B cell (primary cell): ENCODE data around the gene CDH12. TPM values are rescaled to one million over a fixed set of nuclear protein-coding genes. Genes with fewer than 3 reads are reported as not detected.

Source experiments
- ATAC-seq: fragments of 200-7000 bp; cut with Tn5 transposase; one replicate; pipeline ENCODE4 v1.10.0; 2021; ENCODE audit warnings: low read depth, mild to moderate bottlenecking, moderate number of reproducible peaks, moderate library complexity
- CTCF ChIA-PET: fragments of 350-600 bp; sonication (Branson Sonifier 250); formaldehyde crosslinking; loops from one replicate; lab custom pipeline; 2021; ENCODE audit warnings: antibody characterized with exemption, inconsistent platforms; lab: Charles Lee
- POLR2A ChIA-PET: fragments of 350-600 bp; sonication (Branson Sonifier 250); formaldehyde crosslinking; loops from one replicate; lab custom pipeline; 2021; ENCODE audit warnings: antibody characterized with exemption; lab: Charles Lee
- DNase-seq: peaks from one replicate; pipeline ENCODE4 v3.0.0; 2013
- H2AFZ ChIP-seq: 2 replicates; pipeline ENCODE4 v1.6.1; 2012; ENCODE audit warnings: mild to moderate bottlenecking, low read depth, low read length; ENCODE audit not compliant: insufficient read depth, poor library complexity, severe bottlenecking
- H3K27ac ChIP-seq, 2 donors: 1 replicate in 1 of 2; 2 replicates in 1 of 2; pipeline ENCODE4 v1.5.1; 2012 to 2013; ENCODE audit warnings: low read length in 2 of 2, mild to moderate bottlenecking in 2 of 2, moderate library complexity in 1 of 2
- H3K27me3 ChIP-seq, 4 experiments: fragments of 200-600 bp in 1 of 4; sonication (generic) in 1 of 4; replicated peaks in 1 of 4; 1 replicate in 2 of 4; 2 replicates in 2 of 4; pipeline versions ENCODE4 v1.6.1 to v1.7.0; 2013 to 2016; ENCODE audit warnings: low read length in 3 of 4, mild to moderate bottlenecking in 2 of 4, mixed read lengths in 1 of 4, moderate library complexity in 1 of 4; ENCODE audit not compliant: insufficient read depth in 4 of 4, control insufficient read depth in 3 of 4; ENCODE audit errors: control extremely low read depth in 1 of 4
- H3K36me3 ChIP-seq, 2 experiments: replicated peaks in 1 of 2; 1 replicate in 1 of 2; 2 replicates in 1 of 2; pipeline versions ENCODE4 v1.6.1 to v1.7.1; 2013; ENCODE audit warnings: low read length in 1 of 2; ENCODE audit not compliant: insufficient read depth in 2 of 2, control insufficient read depth in 1 of 2; ENCODE audit errors: control extremely low read depth in 1 of 2, extremely low read depth in 1 of 2
- H3K4me1 ChIP-seq, 2 donors: fragments of 200-600 bp in 1 of 2; sonication (generic) in 1 of 2; 1 replicate in 1 of 2; 2 replicates in 1 of 2; pipeline versions ENCODE4 v1.5.1 to v1.6.1; 2013 to 2017; ENCODE audit warnings: low read length in 2 of 2; ENCODE audit not compliant: control insufficient read depth in 2 of 2, insufficient read depth in 2 of 2
- H3K4me2 ChIP-seq: replicated peaks from 2 replicates; pipeline ENCODE3; 2012; ENCODE audit warnings: mild to moderate bottlenecking, low read depth, low read length; ENCODE audit not compliant: poor library complexity, severe bottlenecking
- H3K4me3 ChIP-seq, 5 experiments: fragments of 200-600 bp in 1 of 5; sonication (generic) in 1 of 5; 1 replicate in 3 of 5; 2 replicates in 2 of 5; pipeline versions ENCODE4 v1.5.1 to v1.7.0; 2011 to 2016; ENCODE audit warnings: low read length in 4 of 5, mild to moderate bottlenecking in 4 of 5, low read depth in 2 of 5, control low read depth in 1 of 5, moderate library complexity in 1 of 5; ENCODE audit not compliant: insufficient read depth in 1 of 5; ENCODE audit errors: control extremely low read depth in 1 of 5, extremely low read depth in 1 of 5
- H3K79me2 ChIP-seq: fragments of 200-600 bp; sonication (generic); one replicate; pipeline ENCODE4 v1.6.0; 2016; ENCODE audit warnings: low read length; ENCODE audit not compliant: control insufficient read depth, insufficient read depth
- H3K9ac ChIP-seq: fragments of 200-600 bp; sonication (generic); 2 replicates; pipeline ENCODE4 v1.6.1; 2017; ENCODE audit warnings: mild to moderate bottlenecking, low read length, moderate library complexity
- H3K9me3 ChIP-seq, 3 donors: one replicate each; pipeline versions ENCODE4 v1.6.1 to v1.7.1; 2013; ENCODE audit warnings: low read length in 2 of 3; ENCODE audit not compliant: control insufficient read depth in 2 of 3, insufficient read depth in 1 of 3; ENCODE audit errors: control extremely low read depth in 1 of 3
- H4K20me1 ChIP-seq: 2 replicates; pipeline ENCODE4 v1.6.0; 2012; ENCODE audit warnings: mild to moderate bottlenecking, low read length; ENCODE audit not compliant: insufficient read depth, control insufficient read depth, poor library complexity, severe bottlenecking
- H3K27ac Mint-ChIP-seq: one replicate; pipeline ENCODE4 v1.8.0; 2021; ENCODE audit warnings: mixed read lengths
- H3K27me3 Mint-ChIP-seq: one replicate; pipeline ENCODE4 v1.8.0; 2021; ENCODE audit warnings: mixed read lengths
- H3K4me1 Mint-ChIP-seq: one replicate; pipeline ENCODE4 v1.8.0; 2021; ENCODE audit warnings: mixed read lengths
- H3K4me3 Mint-ChIP-seq: one replicate; pipeline ENCODE4 v1.8.0; 2021; ENCODE audit warnings: mixed read lengths
- H3K9me3 Mint-ChIP-seq: one replicate; pipeline ENCODE4 v1.8.0; 2022; ENCODE audit warnings: mixed read lengths; ENCODE audit not compliant: insufficient read depth
- CTCF ChIP-seq: fragments of 200-600 bp; IDR thresholded peaks from one replicate; pipeline ENCODE4 v1.8.0; 2022; ENCODE audit warnings: antibody characterized with exemption, mild to moderate bottlenecking
- EZH2 ChIP-seq: IDR thresholded peaks from 2 replicates; pipeline ENCODE4 v1.6.1; 2012; ENCODE audit warnings: borderline replicate concordance, low read depth, mild to moderate bottlenecking, moderate library complexity, low read length; ENCODE audit not compliant: insufficient read depth, poor library complexity, severe bottlenecking
- WGBS: methylation state at CpG from one replicate; pipeline ENCODE4 v1.1.5; 2013; ENCODE audit warnings: missing lambda C conversion rate; ENCODE audit not compliant: insufficient coverage; 5-methylcytosine and 5-hydroxymethylcytosine counted together
- intact Hi-C: fragments of 100-400 bp; cut with micrococcal nuclease; formaldehyde crosslinking; loops from one replicate; pipeline ENCODE4 v1.10.0; 2022
- polyA plus RNA-seq: library from polyadenylated mRNA; depleted of rRNA; stranded (reverse); fragments of >200 nt; gene quantifications from 2 replicates; pipeline ENCODE4 v1.2.3, GENCODE V29; 2012
- total RNA-seq, 2 donors: library from RNA; stranded (reverse); fragments of 120-200 nt in 1 of 2; gene quantifications; 1 replicate in 1 of 2; 2 replicates in 1 of 2; pipeline versions ENCODE4 v1.2.3 to v1.2.4, GENCODE V29; 2013 to 2022

Gene CDH12
- total and polyA plus RNA-seq, 2 donors (not counting 1 experiment from before 2014, with no cell fraction given) = not detected

DNA sequence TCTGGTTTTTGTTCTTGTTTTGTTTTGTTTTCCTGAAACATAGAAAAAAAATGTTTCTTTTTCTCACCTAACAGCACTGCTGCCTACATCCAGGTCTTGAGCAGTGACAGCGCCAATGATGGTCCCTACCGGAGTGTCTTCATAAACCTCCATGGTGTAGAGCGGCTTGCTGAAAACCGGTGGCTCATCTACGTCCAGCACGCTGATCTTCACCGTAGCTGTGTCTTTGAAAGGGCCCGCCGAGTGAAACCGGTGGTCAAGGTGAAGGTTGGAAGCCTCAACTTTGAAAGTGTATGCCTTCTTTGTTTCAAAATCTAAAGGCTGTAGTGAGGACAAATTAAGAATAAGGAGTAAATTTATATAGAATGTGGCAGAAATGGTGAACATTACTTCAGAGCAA is 1051.0 kb downstream of the CDH12 start:
- Histone ChIP-seq H3K4me2 (no peak overlapping the region), H3K4me1 (no peaks in the 10 kb centered on the region), H2AFZ (no peak overlapping the region), H3K4me3 (no peak overlapping the region), H3K27ac (no peak overlapping the region), H4K20me1 (no peaks in the 10 kb centered on the region), H3K9me3 (no peaks in the 10 kb centered on the region), H3K27me3 (no peaks in the 10 kb centered on the region), H3K79me2 (no peaks in the 10 kb centered on the region), H3K36me3 (no peaks in the 10 kb centered on the region), H3K9ac (no peak overlapping the region)
- intact Hi-C loops = no loop called here
- ChIA-PET POLR2A (no interaction called here), CTCF (interaction anchor here (0.7 to 1.2 kb wide), 2 partner anchors 16 to 26 kb away, joined by 3 to 5 read pairs; no protein-coding TSS in a partner anchor)
- Mint-ChIP-seq H3K27me3 (no peaks in the 10 kb centered on the region), H3K27ac (no peak overlapping the region), H3K9me3 (no peaks in the 10 kb centered on the region), H3K4me3 (no peak overlapping the region), H3K4me1 (peaks cover 3% of the 10 kb centered on the region)
- TF ChIP-seq EZH2 (no peak), CTCF (no peak)
- ATAC-seq (no peak), DNase-seq (no peak)
- WGBS = 93% methylated on average over 7 of the region's 10 CpGs

GRCh38 chr5:21792748-21793147 is 1060.4 kb downstream of the CDH12 start:
- no CpG with 5 or more reads among the region's 2 CpGs for whole genome bisulfite sequencing
- Mint-ChIP-seq H3K9me3 (no peaks in the 10 kb centered on the region), H3K4me1 (no peaks in the 10 kb centered on the region), H3K27me3 (no peaks in the 10 kb centered on the region), H3K4me3 (no peak overlapping the region), H3K27ac (no peak overlapping the region)
- H3K27me3 ChIP-seq = no peaks in the 10 kb centered on the region
- H3K79me2 ChIP-seq = no peaks in the 10 kb centered on the region
- no peak overlapping the region for H2AFZ ChIP-seq
- H3K27ac ChIP-seq = no peak overlapping the region
- H3K36me3 ChIP-seq = no peaks in the 10 kb centered on the region
- no peaks in the 10 kb centered on the region for H3K9me3 ChIP-seq
- H3K4me1 ChIP-seq = no peaks in the 10 kb centered on the region
- ChIA-PET CTCF (no interaction called here), POLR2A (no interaction called here)
- no peaks in the 10 kb centered on the region for H4K20me1 ChIP-seq
- H3K4me3 ChIP-seq = no peak overlapping the region
- intact Hi-C loops = no loop called here
- TF ChIP-seq EZH2 (no peak), CTCF (no peak)
- H3K4me2 ChIP-seq = no peak overlapping the region
- ATAC-seq (no peak), DNase-seq (no peak)
- no peak overlapping the region for H3K9ac ChIP-seq
